Measurements from ENCODE around the gene HRH1. TPM values are rescaled to one million over a fixed set of nuclear protein-coding genes. Genes with fewer than 3 reads are reported as not detected.

HRH1 gene
- total RNA-seq, 1 donor from 2014 or later: 28.6 TPM

GRCh38 chr3:11284011-11284410, 129.7 kb downstream of the HRH1 start:
- H3K9me3 Mint-ChIP-seq (ENCODE audit: unreplicated experiment): no peaks in the 10 kb centered on the region
- DNase-seq (ENCODE audit: extremely low spot score, unreplicated experiment): no peak
- TF ChIP-seq, protein P1, sequence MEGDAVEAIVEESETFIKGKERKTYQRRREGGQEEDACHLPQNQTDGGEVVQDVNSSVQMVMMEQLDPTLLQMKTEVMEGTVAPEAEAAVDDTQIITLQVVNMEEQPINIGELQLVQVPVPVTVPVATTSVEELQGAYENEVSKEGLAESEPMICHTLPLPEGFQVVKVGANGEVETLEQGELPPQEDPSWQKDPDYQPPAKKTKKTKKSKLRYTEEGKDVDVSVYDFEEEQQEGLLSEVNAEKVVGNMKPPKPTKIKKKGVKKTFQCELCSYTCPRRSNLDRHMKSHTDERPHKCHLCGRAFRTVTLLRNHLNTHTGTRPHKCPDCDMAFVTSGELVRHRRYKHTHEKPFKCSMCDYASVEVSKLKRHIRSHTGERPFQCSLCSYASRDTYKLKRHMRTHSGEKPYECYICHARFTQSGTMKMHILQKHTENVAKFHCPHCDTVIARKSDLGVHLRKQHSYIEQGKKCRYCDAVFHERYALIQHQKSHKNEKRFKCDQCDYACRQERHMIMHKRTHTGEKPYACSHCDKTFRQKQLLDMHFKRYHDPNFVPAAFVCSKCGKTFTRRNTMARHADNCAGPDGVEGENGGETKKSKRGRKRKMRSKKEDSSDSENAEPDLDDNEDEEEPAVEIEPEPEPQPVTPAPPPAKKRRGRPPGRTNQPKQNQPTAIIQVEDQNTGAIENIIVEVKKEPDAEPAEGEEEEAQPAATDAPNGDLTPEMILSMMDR (IDR thresholded peaks at IDR 0.05): no peak
- H3K27ac Mint-ChIP-seq (ENCODE audit: unreplicated experiment): peak overlapping the region; percentile 59
- H3K4me3 Mint-ChIP-seq (ENCODE audit: unreplicated experiment): no peak overlapping the region
- H3K36me3 Mint-ChIP-seq (ENCODE audit: unreplicated experiment): peaks cover 10% of the 10 kb centered on the region
- H3K27me3 Mint-ChIP-seq (ENCODE audit: unreplicated experiment): no peaks in the 10 kb centered on the region
- peaks cover 42% of the 10 kb centered on the region for H3K4me1 Mint-ChIP-seq (ENCODE audit: unreplicated experiment)

- peaks cover 8% of the 10 kb centered on the region for H3K36me3 Mint-ChIP-seq (ENCODE audit: unreplicated experiment)
- no peak overlapping the region for H3K4me3 Mint-ChIP-seq (ENCODE audit: unreplicated experiment)
- no peak for DNase-seq (ENCODE audit: extremely low spot score, unreplicated experiment)
- no peak overlapping the region for H3K27ac Mint-ChIP-seq (ENCODE audit: unreplicated experiment)
- TF ChIP-seq, protein P1 (IDR thresholded peaks at IDR 0.05): no peak
- peaks cover 55% of the 10 kb centered on the region for H3K4me1 Mint-ChIP-seq (ENCODE audit: unreplicated experiment)
- no peaks in the 10 kb centered on the region for H3K9me3 Mint-ChIP-seq (ENCODE audit: unreplicated experiment)
- no peaks in the 10 kb centered on the region for H3K27me3 Mint-ChIP-seq (ENCODE audit: unreplicated experiment)
Observed at GRCh38 chr3:11285471-11285870, 131.2 kb downstream of the HRH1 start.

DNA sequence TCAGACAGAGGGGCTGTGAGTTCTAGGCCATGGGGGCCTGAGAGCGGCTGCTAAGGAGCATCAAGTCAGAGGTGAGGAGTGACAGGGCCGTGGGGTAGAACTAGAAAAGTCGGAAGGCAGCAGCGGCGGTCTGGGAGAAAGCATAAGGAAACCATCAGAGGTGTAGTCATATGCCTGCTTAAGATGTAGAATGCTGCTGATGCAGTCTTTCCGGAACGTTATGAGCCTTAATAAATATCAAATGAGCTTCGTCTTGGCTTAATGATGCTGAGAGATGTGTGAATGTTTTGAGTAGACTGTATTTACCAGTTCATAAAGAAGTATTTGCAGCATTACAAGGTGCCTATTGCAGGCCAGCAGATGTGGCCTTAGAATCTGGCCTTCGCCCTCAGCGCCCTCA, 133.1 kb downstream of the HRH1 start:
- Mint-ChIP-seq H3K27me3 (ENCODE audit: unreplicated experiment) (no peaks in the 10 kb centered on the region), H3K4me1 (ENCODE audit: unreplicated experiment) (peaks cover 64% of the 10 kb centered on the region), H3K9me3 (ENCODE audit: unreplicated experiment) (no peaks in the 10 kb centered on the region), H3K27ac (ENCODE audit: unreplicated experiment) (peak overlapping the region; percentile 96), H3K4me3 (ENCODE audit: unreplicated experiment) (no peak overlapping the region), H3K36me3 (ENCODE audit: unreplicated experiment) (peaks cover 11% of the 10 kb centered on the region)
- DNase-seq (ENCODE audit: extremely low spot score, unreplicated experiment): no peak
- TF ChIP-seq, protein P1 (IDR thresholded peaks at IDR 0.05): no peak

GRCh38 chr3:11288021-11288491, 133.8 kb downstream of the HRH1 start:
- Mint-ChIP-seq H3K27me3 (ENCODE audit: unreplicated experiment) (no peaks in the 10 kb centered on the region), H3K36me3 (ENCODE audit: unreplicated experiment) (peaks cover 8% of the 10 kb centered on the region), H3K4me1 (ENCODE audit: unreplicated experiment) (peaks cover 58% of the 10 kb centered on the region), H3K4me3 (ENCODE audit: unreplicated experiment) (no peak overlapping the region), H3K9me3 (ENCODE audit: unreplicated experiment) (no peaks in the 10 kb centered on the region), H3K27ac (ENCODE audit: unreplicated experiment) (peak overlapping the region; percentile 96)
- no peak for DNase-seq (ENCODE audit: extremely low spot score, unreplicated experiment)
- TF ChIP-seq, protein P1 (IDR thresholded peaks at IDR 0.05): no peak

DNA sequence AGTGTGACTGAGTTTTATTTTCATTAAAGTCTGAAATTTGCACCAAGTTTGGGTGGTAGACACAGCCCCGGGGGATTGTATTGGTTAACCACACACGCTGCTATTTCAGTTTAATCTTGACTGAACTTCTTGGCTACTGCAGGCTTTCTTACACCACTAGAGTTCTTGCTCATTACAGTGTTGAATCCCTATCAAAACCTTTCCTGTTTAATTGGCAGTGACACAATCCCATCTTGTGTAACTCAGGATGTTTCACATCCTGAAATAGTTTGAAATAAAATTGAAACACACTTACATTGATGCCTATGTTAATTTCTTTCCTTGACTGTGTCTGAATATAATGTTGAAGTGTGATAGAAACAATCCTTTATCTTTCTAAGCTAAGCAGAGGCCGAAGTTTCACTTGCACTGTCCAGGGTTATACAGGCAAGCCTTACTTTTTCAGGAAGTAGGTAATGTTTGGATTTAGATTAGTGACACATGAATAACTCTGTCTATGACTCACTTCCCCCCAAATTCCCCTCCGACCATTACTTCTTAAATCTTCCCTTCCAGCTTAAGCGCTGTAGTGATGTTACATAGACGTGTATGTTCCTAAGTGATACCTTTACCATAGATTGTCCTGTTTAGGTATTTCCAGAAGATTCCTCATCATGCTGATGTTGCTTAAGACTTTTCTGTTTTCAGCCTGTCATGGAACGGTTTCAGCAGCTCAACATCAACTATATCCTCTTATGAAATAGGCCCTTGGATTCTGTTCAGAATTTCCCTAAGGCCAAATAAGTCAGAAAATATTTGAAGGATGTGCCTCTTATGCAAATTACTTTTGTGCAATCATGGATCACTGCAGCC, 134.7 kb downstream of the HRH1 start:
- H3K36me3 Mint-ChIP-seq (ENCODE audit: unreplicated experiment): peaks cover 3% of the 10 kb centered on the region
- no peaks in the 10 kb centered on the region for H3K27me3 Mint-ChIP-seq (ENCODE audit: unreplicated experiment)
- no peak for DNase-seq (ENCODE audit: extremely low spot score, unreplicated experiment)
- H3K4me3 Mint-ChIP-seq (ENCODE audit: unreplicated experiment): peak overlapping the region; percentile 2
- H3K9me3 Mint-ChIP-seq (ENCODE audit: unreplicated experiment): no peaks in the 10 kb centered on the region
- H3K27ac Mint-ChIP-seq (ENCODE audit: unreplicated experiment): peak overlapping the region; percentile 96
- TF ChIP-seq, protein P1 (IDR thresholded peaks at IDR 0.05): no peak
- peaks cover 53% of the 10 kb centered on the region for H3K4me1 Mint-ChIP-seq (ENCODE audit: unreplicated experiment)

Measured in osteocyte (in vitro differentiated cells).